HG03442 (cell line): ENCODE data around the gene LMAN1L.

ENCODE experiments used
- ATAC-seq: cut with Tn5 transposase; IDR thresholded peaks from one replicate; pipeline ENCODE4 v1.9.1; 2021; ENCODE audit warnings: mild to moderate bottlenecking, moderate library complexity; ENCODE audit not compliant: unreplicated experiment

The LMAN1L gene

DNA sequence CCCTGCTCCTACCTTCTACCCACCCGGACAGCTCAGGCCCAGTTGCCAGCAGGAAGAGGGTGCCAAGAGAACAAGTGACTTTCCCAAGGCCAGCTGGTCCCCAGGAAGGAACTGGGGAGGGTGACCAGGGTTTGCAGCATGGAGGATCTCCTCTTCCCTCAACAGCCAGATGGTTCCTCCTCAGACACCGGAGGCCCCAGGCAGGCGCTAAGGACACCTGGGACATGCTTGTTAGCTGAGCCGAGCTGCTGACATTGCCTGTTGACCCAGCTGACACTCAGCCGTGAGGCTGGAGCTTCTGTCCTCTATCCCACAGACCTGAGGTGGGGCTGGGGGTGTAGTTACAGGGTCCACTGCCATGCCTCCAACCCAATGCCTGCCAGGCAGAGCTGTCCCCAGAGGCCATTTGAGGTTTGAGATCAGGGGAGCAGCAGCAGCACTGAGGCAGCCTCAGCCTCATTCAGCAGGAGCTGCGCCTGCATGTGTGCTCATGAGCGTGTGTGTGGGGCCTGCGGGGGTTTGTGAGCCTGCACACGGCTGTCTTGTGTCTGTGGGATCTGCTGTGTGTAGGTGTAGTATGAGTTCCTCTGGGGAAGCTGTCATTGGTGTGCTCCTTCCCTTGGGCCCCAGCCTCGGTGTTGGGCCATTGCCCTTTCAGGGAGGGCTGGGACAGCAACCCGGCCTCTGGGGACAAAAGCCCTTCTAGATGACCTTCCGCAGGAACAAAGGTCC, 20.9 kb downstream of the LMAN1L start:
- ATAC-seq = no peak

DNA sequence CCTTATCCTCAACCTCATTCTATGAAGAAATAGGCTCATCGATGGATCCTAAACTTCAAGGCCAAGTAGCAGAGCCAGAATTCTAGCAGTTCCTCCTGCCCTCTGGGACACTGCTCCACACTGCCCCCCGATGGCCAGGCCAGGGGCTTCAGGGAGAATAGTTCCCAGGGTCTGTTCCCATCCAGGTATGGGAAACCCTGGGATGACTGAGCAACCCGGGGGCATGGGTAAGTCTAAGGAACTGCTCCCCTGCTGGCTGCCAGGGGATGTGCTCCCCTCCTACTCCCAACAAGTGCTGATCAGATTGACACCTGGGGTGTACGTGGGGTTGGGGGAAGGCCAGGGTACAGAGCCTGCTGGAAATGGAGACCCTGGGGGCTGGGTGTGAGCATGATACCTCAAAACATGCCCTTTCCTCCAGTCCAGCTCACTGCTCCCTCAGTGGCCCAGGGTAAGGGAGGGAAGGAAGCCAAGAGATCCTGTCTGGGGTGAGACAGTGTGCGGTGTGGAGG, 22.7 kb downstream of the LMAN1L start:
- no peak for ATAC-seq

DNA sequence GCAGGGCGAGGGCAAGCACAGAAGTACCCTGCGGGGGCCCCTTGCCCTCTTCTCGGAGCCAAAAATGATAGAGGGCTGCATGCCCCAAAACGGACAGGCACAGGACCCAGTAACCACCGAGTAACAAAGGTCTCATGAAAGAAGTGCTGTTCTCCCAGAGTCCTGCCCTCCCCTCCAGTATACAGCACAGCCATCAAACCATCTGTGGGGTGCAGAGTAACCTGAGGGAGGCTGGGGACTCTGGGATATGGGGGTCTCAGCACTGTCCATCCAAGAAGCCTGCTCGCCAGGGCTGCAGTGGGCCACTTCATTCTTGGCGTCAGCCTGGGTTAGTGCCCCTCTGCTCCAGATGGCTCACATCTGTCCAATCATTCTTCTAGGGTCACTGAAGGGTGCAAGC, 24.2 kb downstream of the LMAN1L start:
- ATAC-seq = no peak

DNA sequence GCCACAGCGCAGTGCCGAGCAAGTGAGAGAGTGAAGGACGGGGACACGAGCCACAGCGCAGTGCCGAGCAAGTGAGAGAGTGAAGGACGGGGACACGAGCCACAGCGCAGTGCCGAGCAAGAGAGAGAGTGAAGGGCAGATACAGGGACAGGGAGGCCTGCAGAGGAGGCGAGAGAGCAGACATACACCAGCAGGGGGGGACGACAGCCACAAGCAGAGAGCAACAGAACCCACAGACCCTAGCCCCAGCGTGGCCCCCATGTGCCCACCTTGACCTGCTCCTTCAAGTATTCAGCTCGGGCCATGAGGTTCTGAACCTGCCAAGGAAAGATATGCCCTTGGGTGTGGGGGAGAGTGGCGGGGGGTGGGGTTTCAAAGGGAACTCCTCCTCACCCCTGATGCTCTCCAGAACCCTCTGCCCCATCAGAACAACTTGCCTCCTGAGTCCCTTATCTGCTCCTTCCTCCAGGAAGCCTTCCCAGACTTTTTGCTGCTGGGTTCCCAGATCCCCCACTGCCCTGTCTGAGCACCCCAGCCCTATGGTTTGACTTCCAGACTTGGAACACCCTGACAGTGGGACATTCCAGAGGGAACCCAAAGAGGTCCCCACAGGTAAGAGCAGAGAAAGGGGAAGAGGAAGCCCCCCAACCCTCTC, 25.0 kb downstream of the LMAN1L start:
- ATAC-seq = no peak

DNA sequence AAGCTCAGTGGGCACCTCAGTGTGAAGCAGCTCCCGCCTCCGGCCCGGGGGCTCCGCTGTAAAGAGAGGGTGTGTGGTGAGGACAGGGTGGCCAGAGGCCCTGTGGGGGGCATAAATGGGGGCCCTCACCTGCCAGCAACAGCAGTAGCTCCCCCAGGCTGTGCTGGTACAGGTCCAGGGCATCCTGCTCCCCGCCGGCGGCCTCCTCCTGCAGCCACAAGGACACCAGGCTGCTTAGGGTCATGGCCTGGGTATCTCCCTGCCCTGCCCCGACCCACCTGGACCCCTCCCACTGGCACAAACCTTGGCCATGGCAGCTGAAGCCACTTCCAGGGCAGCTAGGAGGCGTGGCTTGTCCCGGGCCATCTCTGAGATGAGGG, 25.5 kb downstream of the LMAN1L start:
- ATAC-seq = no peak

DNA sequence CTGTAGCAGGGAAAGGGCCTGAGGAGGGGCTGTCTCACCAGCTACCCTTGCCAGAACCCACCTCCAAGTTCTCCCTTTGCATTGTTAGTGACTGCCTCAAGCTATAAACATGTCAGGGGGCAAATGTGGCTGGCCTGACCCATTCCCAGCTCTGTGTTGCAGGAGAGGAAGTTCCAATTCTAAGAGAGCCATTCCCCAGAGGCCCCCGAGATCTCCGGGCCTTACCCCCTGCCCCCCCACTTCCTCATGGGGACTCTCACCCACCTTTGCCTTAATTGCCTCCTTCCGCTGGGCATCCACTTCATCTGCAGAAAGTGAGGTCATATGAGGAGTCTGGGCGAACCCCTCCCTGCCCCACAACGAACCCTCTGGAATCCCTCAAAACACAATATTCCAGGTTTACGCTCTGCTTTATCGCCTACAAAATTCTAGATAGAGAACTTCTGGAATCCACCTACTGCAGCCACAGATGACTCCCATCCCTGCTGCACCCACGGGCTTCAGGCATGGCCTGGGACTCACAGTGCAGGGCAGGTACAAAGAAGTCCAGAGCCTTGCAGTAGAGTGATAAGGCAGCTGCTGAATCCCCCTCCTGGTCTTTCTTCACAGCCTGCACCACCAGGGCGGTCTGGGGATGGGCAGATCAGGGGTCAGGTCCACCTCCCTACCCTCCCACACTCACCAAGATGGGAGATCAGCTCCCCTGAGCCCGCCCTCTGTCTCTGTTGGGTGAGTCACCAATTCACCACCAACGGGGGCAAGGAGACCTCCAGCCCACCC, 26.3 kb downstream of the LMAN1L start:
- no peak for ATAC-seq

DNA sequence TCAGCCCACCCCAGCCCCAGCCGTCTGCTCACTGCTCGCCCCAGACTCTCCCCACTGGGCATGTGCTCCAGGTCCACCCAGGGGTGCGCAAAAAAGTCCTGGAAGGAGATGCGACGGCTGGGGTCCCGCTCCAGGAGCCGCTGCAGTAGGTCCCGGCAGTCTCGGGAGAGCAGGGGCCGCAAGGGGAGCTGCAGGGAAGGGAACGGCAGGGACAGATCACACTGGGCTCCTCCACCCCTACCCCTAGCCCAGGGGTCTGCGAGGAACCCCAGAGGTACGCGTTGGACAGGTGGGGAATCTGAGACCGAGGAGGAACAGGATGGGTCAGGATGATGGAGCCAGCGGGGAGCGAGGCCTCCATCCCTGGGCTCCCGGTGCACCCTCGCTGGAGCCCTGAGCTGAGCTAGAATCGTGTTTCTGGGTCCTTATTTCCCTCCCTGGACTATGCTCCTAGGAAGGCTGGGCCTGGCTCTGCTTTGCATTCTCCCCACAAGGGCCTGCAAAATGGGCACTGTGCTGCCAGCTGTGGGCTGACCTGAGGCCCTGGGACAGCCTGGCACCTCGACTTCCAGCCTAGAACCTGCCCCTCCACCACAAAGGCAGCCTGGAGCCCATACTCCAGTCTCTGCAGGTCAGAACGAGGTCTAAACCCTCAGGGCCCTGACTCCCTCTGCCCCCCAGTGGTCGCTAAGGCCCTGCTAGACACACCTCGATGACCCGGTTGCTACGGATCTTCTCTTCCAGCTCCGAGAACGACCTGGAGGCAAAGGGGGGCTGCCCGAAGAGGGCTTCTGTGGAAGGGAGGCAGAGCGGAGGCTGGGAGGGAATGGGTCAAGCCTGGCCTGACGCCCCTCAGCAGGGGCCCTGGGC, 27.1 kb downstream of the LMAN1L start:
- no peak for ATAC-seq

DNA sequence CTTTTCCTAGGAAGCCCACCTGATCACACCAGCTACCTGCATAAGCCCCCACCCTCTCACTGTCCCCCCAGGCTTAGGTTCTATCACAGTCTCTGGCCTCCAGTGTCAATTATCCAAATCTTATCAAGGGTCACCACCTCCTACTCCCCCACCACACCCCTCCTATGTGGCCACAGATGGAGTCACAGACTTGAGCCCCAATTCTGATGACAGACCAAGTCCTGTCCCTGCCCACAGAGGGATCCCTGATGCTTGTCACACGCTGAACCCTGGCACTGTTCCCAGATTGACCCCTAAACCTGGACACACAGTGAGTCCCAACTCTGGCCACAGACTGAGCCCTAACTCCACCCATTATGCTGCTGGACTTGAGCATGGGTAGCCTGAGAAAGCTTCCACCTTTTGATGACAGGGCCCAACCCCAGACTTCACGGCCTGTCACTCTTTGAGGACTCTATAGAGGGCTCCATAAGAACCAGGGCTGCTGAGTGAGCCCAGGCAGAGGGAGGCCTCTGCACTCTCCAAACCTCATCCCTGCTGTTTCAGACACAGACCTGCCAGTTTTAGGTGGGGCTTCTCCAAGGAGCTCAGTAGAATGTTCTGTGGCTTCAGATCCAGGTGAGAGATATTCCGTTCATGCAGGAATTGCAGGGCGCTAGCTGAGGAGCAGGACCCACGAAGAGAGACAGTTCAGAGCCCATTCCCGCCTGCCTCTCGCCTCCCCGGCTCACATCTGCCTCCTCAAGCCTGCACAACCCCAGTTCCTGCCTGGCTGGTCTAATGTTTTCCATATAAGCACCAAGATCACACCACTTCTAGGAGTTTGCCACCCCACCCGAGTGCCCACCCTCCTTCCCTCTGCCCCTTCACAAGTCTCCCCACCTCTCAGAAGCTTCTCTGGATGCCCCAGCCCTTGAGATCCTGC, 28.5 kb downstream of the LMAN1L start:
- ATAC-seq = no peak

DNA sequence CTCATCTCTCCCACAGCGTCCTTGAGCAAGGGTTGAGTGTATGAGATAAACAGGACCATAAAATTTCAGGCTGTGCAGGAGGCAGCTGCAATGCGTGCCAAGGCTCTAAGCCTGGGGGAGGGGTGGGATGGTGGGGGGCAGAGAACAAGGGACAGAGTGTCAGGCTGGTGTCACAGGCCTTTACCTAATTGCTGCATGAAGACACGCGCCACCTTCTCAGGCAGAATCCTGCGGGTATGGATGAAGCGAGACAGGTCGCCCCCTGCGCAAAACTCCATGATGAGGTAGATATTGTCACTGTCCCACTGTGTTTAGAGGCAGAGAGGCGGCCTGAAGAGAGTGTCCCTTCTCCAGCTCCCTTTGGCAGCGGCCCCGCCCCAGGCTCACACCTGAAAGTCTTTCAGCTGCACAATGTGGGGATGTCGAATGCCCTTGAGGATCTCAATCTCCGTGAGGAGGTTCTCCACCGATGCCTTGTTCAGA, 29.3 kb downstream of the LMAN1L start:
- no peak for ATAC-seq

DNA sequence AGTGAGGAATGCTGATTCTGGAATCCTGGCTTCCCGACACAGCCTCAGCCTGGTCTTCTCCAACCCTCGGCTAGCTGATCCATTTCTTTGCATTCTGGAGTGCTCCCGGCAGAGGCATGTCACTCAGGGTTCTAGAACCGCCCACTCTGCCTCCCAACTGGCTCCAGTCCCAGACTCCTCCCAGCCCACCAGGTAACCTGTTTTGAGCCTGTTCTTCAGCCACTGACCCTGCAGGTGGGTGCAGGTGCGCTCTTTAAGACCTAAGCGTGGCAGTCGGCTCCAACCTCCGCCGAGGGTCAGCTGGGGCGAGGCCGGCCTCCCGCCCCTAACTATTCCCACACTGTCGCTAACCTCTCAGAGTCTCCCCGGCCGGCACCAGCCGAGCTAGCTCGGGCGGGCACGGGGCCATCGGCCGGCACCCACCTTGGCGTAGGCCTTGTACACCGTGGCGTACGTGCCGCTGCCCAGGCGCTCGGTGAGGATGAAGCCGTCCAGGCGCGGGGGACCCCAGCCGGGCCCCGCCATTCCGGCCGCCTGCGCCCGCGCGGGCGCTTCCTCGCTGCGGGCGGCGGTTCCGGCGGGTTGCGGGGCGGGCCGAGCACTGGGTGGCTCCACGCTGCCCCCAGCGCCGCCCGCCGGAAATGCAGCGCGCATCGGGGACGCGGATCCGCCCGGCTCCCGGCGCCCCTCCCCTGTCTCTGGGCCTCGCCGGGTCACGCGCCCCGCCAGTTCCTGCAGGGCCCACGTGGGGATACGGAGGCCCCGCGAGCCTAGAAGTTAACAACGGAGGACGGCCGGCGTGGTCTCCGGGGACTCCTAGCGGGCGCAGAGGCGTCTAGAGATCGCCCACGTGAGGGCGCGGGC, 30.2 kb downstream of the LMAN1L start, which contains the start of gene ULK3:
TSS of gene ULK3 (minus strand) at position 576 of the 864 bp plus-strand sequence. CDS start at position 525, 51 bp downstream.
- ATAC-seq = peak; percentile 82

DNA sequence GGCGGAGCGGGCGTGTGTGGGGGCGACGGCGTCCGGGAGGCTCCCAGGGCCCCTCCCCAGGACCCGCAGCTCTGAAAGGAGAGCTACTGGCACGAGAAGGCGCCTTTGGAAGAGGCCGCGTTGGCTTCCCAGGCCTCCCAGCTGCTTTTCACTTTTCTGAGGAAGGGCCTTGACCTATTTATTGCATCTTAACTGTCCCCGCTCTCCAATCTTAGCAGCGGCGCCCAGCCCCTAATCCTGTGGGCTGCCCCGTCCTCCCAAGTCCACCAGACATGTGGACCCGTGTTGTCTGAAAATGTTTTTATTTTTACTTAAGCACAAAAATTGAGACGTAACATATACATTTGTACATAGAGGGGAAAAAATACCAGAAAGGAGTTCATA, 30.8 kb downstream of the LMAN1L start:
- no peak for ATAC-seq

DNA sequence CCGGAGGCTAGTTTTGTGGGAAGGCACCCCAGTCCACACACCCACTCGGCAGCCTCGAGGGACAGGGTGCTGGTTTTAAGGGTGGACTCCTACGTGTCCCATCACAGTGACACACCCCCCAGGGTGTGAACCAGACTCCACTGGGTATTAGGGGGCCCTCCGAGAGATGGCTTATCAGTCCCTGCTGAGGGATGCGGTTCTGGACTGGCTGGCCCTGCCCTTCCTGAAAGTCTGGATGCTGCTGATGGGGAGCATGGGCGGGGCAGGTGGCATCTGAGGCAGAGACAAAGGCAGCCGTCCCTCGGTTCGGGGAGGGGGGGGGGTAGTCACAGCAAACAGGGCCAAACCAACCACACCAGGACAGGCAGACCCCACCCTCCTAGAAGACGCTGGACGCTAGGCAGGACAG, 31.3 kb downstream of the LMAN1L start:
- ATAC-seq = no peak

DNA sequence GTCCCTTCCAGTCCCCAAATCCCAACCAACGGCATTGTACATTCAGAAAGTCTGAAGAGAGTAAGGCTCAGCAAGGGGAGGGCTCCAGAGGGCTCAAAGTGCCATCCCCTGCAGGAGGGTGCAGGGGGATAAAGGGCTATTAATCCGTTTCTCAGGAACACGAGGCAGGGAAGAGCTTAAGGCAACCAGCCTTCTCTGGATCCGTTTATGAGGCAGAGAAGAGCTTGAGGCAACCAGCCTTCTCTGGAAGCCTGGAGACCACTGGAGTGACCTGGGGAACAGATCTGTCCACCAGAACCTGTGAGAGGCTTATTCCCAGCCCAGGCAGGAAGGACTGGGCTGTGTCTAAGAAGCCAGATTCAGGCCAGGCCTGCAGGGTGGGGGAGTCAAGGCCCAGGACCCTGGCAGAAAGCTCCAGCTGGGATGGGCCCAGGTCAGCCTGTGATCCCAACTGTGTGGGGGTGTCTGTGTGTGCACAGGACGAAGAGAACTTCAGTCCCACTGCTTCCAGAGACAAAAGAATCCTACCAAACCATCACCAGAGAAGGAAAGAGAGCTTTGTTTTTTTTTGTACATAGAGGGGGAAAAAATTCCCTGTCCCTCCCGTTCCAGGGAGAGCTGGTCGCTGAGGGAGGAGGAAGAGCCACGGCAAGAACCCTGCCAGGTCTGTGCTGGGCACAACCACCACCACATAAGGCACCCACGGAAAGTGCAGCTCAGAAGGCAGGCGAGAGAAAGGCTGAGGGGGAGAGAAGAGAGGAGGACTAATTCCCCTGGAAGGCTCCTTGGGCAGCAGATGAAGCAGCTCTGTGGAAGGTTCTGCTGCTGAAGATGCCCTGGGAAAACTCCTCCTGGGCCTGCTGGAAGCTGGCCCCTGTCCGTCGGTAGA, 31.9 kb downstream of the LMAN1L start:
- no peak for ATAC-seq

DNA sequence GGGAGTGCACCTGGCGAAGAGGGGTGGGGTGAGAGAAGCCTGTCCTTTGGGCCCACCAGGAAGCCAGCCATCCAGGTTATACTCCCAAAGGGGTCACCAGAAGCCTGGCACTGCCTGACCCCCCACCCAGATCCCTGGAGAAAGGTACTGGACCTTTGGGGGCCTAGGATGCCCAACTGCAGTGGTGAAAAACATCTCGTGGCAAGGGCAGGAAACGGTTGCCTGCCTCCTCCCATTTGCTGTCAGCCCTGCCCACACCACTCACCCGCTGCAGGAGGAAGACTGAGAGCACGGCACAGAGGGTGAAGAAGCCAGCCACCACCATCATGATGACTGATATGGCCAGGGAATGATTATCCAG, 32.6 kb downstream of the LMAN1L start:
- ATAC-seq = no peak

DNA sequence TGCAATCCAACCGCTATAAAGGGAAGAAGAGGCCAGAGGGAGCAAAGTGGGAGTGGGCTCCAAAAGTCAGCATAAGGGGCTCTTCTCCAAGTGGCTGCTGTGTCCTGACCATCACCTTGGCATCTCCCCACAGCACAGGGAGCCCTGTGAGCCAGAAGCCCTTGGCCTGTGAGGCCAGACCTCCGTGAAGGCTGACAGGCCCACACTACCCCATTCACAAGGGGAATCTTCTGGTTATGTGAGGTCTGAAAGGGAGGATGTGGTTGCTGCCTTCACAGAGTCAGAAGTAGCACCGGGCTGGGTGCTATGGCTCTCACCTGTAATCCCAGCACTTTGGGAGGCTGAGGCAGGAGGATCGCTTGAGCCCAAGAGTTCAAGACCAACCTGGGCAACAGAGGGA, 32.9 kb downstream of the LMAN1L start:
- ATAC-seq = no peak

DNA sequence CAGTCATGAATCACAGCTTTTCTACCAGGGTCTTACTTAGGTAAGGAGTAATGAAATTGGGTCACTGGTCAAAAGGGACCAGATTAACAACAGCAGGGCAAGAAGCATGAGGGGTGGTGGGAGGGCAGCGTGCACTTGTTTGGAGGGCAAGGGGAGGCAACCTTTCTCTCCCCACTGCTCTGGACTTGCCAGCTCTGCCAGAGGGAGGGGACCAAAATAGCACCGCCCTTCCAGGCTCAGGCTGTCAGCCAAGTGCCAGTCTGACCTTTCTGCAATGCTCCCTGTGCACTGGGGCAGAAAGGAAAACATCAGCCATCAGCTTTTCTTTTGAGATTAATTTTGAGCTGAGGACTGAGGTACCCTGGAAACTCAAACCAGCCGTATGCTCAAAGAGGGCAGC, 34.8 kb downstream of the LMAN1L start:
- ATAC-seq = no peak

DNA sequence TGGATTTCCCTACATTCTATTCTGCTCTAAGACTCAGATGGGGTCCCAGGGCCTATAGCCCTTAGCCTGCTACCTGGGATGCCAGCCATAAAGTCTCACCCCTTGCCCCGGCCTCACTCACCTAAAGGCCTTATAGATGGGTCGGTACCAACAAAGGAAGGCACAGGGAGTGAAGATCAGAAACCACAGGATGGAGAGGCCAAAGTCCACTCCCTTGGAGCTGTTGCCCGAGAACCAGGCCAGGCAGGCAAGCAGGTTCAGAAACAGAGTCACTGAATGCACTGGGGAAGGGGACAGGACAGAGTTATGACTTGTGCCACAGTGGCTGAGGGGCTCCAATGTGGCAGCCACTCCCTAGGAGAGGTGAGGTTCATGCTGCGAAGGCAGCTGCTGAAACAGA, 37.8 kb downstream of the LMAN1L start:
- ATAC-seq = no peak

DNA sequence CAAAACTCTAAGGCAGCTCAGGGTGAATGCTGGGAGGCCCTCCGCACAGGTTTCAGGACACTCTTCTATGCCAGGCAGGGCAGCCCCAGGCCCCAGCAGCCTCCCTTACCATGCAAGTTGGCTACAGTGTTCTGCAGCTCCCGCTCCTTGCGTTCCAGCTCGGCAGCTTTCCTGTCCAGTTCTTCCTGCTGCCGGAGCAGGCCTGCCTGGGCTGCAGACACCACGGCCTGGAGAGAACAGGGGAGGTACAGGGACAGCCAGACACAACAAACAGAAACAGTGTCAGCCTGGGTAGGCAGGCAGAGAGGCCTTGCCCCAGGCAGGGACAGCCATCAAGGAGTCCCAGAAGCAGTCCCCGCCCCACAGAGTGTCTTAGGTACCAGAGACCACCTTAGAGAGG, 39.3 kb downstream of the LMAN1L start:
- no peak for ATAC-seq
